Right atrium auricular region (tissue), 2 donors: ENCODE measurements around the gene FGF14. TPM values are rescaled to one million over a fixed set of nuclear protein-coding genes. Genes with fewer than 3 reads are reported as not detected.

Experiments used
- DNase-seq: peaks from one replicate; pipeline ENCODE4 v3.0.0-alpha.2; 2019; ENCODE audit warnings: low spot score
- H3K27ac ChIP-seq, 2 donors: fragments of 200-600 bp; sonication (generic); 1 replicate in 1 of 2; 2 replicates in 1 of 2; pipeline ENCODE4 v1.5.1; 2016 to 2019
- H3K27me3 ChIP-seq, 2 donors: fragments of 200-600 bp; sonication (generic); one replicate each; pipeline versions ENCODE4 v1.5.1 to v1.6.0; 2017 to 2019
- H3K36me3 ChIP-seq: fragments of 200-600 bp; sonication (generic); one replicate; pipeline ENCODE4 v1.5.1; 2016
- H3K4me1 ChIP-seq, 2 donors: fragments of 200-600 bp; sonication (generic); one replicate each; pipeline versions ENCODE4 v1.5.1 to v1.6.0; 2017 to 2019
- H3K4me3 ChIP-seq, 2 donors: fragments of 200-600 bp; sonication (generic); 1 replicate in 1 of 2; 2 replicates in 1 of 2; pipeline ENCODE4 v1.5.1; 2017 to 2019; ENCODE audit warnings: mild to moderate bottlenecking in 1 of 2, moderate library complexity in 1 of 2
- H3K9me3 ChIP-seq, 2 donors: fragments of 200-600 bp; sonication (generic); one replicate each; pipeline ENCODE4 v1.5.1; 2019
- CTCF ChIP-seq, 2 donors: fragments of 200-600 bp; sonication (generic); IDR thresholded peaks; one replicate each; pipeline ENCODE4 v1.5.1; 2019; ENCODE audit warnings: antibody characterized with exemption in 2 of 2
- total RNA-seq, 2 donors: library from RNA; depleted of rRNA; stranded (reverse); fragments of >200 nt; gene quantifications; one replicate each; pipeline ENCODE4 v1.1.0, GENCODE V29; 2016

Gene FGF14
- total RNA-seq, 2 donors from 2014 or later: 1.3 to 1.7 TPM

DNA sequence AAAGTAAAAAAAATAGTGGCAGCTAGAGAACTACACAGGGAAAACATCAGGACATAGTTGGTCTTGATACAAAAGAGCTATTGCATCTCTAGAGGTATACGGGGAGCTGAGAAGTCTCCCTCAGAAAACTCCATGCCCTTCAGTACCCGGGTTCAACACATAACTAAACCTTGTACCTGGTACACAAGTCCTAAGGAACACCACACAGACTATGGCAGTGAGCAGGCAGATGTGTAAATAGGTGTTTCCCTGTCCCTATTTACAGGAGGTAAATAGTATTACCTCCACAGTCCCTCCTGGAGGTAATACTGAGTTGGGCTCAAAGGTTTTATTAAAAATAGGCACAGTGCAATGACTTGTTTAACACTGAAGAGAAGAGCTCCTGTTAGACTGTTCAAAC, 5.9 kb downstream of the FGF14 start:
- no peak for TF ChIP-seq CTCF (IDR thresholded peaks at IDR 0.05)
- Histone ChIP-seq H3K4me3 (no peak overlapping the region), H3K27me3 (no peaks in the 10 kb centered on the region), H3K27ac (no peak overlapping the region), H3K36me3 (no peaks in the 10 kb centered on the region), H3K4me1 (peaks cover 0 to 29% of the 10 kb centered on the region in 2 donors), H3K9me3 (no peaks in the 10 kb centered on the region)
- no peak for DNase-seq

- TF ChIP-seq CTCF (IDR thresholded peaks at IDR 0.05): no peak
- Histone ChIP-seq H3K36me3 (no peaks in the 10 kb centered on the region), H3K9me3 (no peaks in the 10 kb centered on the region), H3K27ac (peak overlapping the region; percentile 85 to 89), H3K4me1 (peaks cover 0 to 23% of the 10 kb centered on the region in 2 donors), H3K27me3 (no peaks in the 10 kb centered on the region), H3K4me3 (peak overlapping the region; percentile 88 to 89)
- no peak for DNase-seq
These were observed 6.7 kb downstream of the FGF14 start for GRCh38 chr13:102395174-102395573.

DNA sequence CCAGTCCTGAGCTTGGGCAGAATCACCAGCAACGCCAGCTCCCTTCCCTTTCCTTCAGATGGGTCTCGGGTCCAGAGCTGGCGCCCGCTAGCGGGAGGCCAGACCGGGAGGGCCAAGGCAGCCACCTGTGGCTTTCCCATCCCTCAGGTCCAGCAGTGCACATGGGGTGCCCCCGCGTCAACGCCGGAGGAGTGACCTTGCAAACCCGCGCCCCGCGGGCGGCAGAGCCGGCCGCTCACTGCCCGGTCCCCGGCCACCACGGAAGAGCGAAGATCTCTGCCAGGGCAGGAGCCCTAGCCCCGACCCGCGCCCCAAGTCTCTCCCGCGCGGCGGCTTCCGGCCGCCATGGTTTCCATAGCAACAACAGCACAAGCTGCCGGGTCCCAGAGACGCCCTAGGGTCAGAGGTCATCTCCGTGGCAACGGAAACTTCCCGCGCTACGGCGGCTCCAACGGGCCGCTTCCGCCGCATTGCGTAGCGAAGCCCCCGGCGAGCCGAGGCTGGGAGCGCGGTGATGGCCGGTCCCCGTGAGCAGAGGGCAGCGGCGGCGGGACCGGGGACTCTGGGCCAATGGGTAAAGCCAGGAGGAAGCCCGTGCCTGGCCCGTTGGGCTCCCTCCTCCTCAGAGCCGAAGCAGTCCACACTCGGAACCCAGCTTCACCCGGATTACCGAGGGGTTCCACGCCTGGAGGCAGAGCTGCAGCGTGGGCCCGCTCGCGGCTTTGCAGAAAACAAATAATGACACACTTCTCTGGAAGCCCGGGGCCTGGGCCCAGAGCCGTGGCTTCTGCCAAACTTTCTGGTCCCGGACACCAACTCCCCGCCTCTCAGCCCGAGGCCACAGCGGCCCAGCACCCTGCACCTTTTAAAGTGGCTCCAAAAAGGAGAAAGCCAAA, 7.4 kb downstream of the FGF14 start:
- peak in 1 of 2 donors; percentile 36 for TF ChIP-seq CTCF (IDR thresholded peaks at IDR 0.05)
- Histone ChIP-seq H3K27ac (peak overlapping the region; percentile 85 to 89), H3K9me3 (no peaks in the 10 kb centered on the region), H3K4me3 (peak overlapping the region; percentile 88 to 89), H3K36me3 (no peaks in the 10 kb centered on the region), H3K27me3 (no peaks in the 10 kb centered on the region), H3K4me1 (peaks cover 0 to 16% of the 10 kb centered on the region in 2 donors)
- DNase-seq: peak; percentile 95

- no peak for TF ChIP-seq CTCF (IDR thresholded peaks at IDR 0.05)
- Histone ChIP-seq H3K27me3 (no peaks in the 10 kb centered on the region), H3K36me3 (no peaks in the 10 kb centered on the region), H3K4me1 (peaks cover 0 to 15% of the 10 kb centered on the region in 2 donors), H3K27ac (no peak overlapping the region), H3K4me3 (no peak overlapping the region), H3K9me3 (no peaks in the 10 kb centered on the region)
- DNase-seq: no peak
These were observed 9.2 kb downstream of the FGF14 start for GRCh38 chr13:102392481-102393209.

DNA sequence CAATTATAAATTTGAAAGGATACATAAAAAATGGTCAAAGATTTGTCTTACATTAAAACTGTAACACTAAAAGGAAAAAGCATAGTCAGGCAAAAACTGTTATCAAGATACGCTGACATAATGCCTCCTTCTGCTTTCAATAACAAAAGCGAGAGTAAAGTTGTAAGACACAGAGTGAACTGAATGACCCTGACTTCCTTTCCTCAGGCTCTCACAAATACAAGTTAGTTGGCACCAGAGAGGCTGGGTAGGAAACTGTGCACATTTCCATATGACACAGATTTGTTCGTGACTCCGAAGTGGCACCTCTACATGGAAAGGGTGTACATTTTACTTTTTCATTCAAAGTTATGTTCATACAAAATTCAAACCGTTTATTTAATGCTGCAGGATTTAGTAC, 15.4 kb downstream of the FGF14 start:
- no peak for TF ChIP-seq CTCF (IDR thresholded peaks at IDR 0.05)
- Histone ChIP-seq H3K27ac (no peak overlapping the region), H3K27me3 (no peaks in the 10 kb centered on the region), H3K9me3 (no peaks in the 10 kb centered on the region), H3K4me3 (no peak overlapping the region), H3K36me3 (no peaks in the 10 kb centered on the region), H3K4me1 (no peaks in the 10 kb centered on the region)
- DNase-seq: no peak
